GM19099 (cell line): Measurements from ENCODE around the gene FAM149A.

Experiments
- POLR2A ChIP-seq: IDR thresholded peaks from 3 replicates; pipeline ENCODE4 v1.6.1; 2011; ENCODE audit warnings: low read depth; ENCODE audit not compliant: insufficient read length; ENCODE audit errors: extremely low read depth

FAM149A gene

DNA sequence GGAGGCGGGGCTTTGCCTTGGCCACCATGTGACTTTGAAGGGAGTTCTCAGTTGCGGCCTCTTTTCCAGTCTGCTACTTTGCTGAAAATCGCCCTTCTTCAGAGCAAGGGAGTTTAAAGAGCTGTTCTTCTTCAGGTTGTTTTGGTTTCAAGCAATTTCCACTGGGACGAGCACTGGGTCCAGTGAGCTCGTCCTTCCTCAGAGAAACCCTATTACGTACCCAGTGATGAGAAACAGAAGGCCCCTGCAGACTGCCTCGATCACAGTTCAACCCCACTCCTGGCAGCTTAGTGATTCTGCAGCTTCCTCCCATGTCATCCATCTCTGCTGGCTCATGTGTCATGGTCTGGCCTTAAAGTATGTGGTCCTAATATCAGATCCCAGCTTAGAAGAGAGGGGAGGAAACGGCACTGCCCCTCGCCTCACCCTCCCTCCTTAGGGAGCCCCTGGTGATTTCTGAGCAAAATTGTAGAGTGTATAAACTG is 7.8 kb upstream of the FAM149A start:
- TF ChIP-seq POLR2A, result no peak

DNA sequence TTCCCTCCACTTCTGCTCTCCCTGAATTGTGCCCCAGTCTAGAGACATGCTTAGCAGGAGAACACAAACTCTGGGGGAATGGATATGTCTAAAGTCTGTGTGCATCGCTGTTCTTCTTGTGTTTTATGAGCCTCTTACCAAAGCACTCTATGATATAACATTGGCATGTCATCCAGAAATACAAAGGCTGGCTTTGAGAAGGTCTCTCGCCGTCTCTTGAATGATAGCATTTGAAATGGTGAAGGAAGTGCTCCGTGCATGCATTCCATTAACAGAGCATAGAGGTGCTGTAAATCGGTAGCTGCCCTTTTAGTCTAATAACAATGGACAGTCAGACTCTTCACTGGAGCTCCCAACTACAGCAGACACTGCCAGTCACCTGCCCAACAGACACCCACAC is 7.1 kb upstream of the FAM149A start:
- TF ChIP-seq POLR2A, result no peak

DNA sequence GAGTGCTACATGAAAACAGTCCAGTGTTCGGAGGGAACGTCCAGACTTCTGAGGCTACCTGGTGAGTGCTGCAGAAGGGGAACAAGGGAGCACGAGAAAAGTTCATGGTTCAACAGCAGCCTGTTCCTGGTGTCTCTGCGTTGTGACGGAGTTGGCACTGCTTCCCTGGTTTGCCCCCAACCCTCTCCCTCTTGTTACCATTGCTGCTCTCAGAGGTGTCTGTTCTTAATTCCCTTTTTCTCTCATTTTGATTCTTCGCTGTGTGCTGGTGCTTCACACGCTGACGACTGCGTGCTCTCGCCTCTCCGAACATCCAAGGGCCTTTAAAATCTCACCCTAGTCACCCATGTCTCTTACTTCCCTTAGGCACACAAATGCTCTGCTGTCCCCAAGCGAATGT is 1.6 kb upstream of the FAM149A start:
- no peak for TF ChIP-seq POLR2A

DNA sequence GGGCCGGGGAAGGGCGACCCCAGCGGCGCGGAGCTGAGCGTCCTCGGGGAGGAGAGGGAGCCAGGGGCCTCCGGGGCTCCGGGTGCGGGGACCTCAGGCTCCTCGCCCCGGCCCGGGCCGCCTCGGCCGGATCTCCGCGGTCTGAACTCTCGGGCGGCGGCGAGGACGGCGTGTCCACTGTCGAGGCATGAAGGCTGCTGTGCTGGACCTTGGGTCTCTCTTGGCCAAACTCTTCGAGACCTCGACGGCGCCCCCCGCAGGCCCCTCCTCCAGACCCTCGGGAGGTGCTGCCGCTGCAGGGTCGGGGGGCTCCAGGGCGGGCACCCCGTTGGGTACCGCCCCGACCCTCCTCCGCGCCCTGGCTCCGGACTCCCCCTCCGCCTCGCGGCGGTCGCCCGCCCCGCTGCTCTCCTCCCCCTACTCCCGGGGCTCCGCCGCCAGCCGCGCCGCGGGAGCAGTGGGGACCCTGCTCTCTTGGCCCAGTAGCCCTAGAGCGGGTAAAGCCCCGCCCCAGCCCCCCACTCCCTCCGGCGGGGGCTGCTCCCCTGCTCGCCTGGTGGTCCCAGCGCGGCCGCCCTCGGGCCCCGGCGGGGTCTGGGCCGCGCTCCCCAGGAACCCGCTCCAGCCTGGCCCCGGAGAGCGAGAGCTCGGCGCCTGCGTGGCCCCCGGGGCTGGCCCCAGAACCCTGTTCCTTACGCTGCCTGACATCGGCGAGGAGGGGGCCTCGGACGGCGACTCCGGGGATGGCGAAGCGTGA is 564 bp downstream of the FAM149A start:
- TF ChIP-seq POLR2A, result no peak

DNA sequence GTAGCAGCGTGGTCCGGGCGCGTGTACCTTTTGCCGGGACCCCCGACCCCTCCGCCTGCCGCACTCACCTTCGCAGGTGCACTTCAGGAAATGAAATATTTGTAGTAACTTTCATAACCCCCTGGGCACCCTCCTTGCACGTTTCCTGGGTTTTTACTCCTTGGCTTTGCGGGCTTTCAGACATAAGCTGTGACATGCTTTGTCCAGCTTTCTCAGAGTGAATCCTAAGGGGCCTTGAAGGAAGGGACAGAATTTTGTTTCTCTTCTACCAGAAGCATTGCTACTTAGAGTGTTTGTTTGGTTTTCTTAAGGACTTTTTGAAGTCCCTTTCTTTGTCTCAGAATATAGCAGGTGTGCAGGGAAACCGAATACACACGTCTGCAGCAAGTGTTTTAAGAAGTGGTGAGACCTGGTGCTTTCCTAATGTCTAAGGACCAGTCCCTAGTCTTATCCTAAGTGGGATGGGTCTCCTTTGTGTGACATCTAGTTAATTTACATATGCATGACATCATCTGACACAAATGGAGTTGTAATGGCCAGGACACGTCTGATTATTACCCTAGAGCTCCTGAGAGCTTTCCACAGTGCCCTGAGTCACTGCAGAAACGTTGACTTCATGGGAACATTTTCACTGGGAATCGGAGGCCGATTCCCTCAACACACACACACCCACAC is 1.3 kb downstream of the FAM149A start:
- no peak for TF ChIP-seq POLR2A

DNA sequence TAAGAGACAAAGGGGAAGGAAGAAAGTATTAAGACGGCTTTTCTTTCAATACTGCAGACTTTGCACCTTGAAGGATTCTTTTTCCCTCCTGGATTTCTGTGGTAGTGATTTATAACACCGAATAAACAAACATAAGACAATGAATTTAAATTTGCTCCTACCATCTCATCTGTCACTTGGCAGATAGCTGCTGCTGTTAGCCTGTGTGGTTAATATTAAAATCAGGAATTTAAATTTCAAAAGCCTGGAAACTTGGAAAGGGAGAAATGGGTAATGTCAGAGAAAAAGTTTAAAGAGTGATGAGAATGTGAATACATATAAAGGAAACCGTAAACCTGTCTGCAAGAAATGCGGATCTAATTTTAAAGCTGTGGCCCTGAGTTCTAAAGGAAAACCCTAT is 3.4 kb downstream of the FAM149A start:
- TF ChIP-seq POLR2A, result no peak

DNA sequence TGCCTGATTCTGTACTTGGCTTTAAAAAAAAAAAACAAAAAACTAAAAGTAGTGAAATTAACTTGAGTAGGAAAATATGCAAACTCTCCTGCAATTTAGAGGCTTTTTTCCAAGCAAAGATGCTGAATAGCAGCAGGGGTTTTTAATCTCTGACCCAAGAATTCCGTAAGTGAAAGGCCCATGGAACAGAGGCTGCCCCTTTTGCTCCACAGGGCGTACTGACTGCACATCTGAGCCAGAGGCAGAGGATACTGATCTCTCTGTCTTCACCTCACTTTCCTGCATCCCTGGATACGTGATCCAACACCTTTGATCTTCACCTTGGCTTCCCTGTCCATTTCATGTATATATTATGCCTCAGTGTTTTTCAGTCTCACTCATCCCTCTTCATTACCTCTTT is 3.9 kb downstream of the FAM149A start:
- no peak for TF ChIP-seq POLR2A

DNA sequence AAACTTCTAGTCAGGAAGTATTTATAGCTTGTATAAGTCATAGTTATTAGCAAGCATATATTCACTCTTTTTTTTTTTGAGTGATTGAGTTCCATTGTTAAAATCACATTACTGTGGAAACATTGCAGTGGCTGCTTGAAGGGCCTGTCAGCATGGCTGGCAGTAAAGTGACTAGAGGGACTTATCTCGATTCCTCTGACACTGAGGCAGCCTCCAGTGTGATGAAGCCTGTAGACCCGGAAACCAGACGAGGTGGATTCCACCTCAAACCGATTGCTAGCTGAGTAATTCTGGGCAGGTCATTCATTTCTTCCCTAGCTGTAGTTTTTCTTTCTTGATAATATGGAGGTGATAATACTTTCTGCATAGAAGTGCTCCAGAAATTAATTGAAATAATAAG is 4.7 kb downstream of the FAM149A start:
- TF ChIP-seq POLR2A, result no peak

DNA sequence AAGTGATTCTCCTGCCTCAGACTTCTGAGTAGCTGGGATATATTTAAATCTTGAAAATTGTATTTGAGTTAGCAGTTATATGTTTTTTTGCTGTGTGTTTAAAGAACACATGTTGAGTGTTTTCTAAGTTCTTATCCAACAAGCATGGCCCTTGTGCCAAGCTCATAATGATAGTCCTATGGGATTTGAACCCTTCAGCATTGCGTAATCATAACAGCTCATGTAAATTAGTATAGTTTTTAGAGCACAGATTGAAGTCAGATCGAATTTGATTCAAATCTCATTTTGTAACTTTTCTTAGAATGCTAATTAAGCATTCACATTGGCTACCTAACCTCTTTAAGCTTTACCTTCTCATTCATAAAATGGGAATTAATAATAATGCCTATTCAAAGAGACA is 12.2 kb downstream of the FAM149A start:
- TF ChIP-seq POLR2A, result no peak

DNA sequence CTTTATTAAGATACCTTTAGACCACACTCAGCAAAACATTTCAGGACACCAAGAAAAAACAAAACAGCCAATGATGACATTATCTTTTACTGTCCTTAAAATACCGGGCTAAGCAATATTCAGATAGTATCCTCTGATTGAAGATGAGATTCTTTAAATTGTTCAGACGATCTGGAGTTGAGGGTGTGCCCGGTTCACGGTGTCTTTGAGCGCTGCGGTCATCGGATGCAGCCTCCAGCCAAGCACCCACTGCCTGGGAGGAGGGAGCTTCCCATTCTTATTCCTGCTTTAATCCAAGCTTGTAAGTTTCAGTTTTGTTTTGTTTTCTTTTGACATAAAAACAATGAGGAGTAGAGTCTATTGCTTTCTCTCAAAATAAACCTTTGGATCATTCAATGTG is 14.1 kb downstream of the FAM149A start:
- no peak for TF ChIP-seq POLR2A

DNA sequence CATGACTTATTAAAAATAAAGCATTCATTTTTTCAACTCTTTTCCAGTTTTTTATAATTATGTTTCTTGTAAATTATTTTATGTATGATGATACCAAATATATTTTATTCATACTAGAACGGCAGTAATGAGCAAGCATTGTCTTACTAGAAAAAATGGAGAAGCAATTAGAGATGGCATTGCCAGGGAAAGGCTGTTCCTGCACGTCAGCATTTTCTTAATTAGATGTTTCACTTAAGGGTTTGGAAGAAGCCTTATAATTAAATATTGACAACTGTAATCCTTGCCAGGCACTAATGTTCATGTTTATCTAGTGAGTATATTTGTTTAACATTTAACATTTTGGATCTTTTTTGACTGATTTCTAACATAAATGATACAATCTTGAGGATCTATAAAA is 16.6 kb downstream of the FAM149A start:
- no peak for TF ChIP-seq POLR2A

DNA sequence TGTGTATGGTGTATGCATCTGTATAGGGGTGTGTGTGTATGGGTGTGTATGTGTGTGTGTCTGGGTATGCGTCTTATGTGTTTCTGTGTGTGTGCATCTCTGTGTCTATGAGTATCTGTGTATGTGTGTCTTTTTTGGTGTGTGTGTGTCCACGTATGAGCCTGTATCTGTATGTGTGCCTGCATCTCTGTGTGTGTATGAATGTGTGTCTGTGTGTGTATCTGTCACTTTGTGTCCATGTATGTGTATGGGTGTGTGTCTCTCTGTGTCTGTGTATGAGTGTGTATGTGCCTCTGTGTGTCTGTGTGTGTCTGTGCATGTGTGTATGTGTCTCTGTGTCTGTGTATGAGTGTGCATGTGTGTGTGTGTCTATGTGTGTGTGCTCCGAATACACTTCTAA is 24.3 kb downstream of the FAM149A start:
- no peak for TF ChIP-seq POLR2A

DNA sequence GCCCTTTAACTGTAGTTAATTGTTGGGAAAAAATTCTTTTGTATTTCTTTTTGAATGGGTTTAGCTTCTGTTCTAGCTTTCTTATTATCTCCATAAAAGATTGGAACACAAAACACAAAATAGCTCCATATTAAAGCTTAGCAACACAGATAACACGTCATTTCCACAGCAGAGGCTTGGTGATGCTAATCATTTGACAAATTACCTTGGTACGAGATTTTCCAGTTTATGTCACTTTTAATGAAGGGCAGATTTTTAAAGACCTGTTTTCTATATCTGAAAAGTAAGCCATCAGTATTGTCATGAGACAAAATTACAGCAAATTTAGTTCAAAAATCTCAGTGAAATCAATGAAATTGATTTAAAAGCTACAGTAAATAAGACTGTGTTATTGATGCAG is 27.4 kb downstream of the FAM149A start:
- no peak for TF ChIP-seq POLR2A

DNA sequence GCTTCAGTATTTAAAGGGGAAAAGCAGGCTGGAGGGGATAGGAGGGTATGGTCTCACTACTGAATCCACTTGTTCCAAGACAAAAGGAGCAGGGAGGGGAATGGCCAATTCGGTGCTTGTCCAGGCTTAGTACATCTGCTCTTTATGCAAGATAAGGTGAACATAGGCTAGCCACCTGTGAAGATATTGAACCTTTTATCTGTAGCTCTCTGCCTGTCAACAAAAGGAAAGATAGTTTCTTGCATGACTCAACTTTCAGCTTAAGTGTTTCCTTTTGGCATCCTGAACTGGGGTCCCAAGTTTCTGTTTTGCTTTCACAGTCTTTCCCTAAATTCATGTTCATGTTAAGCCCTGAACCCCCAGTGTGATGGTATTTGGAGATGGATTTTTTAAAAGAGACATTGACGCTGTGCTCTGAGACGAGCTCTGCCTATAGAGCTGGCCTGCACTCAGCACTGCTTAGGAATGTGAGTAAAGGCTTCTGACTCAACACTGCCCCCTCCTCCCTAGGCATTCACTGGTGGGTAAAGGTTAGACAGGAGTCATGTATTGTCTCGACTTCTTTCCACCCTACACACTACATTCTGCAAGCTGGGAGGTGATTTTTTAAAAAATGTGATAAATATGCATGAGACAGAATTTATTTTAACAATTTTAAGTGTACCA is 28.2 kb downstream of the FAM149A start:
- TF ChIP-seq POLR2A, result no peak

DNA sequence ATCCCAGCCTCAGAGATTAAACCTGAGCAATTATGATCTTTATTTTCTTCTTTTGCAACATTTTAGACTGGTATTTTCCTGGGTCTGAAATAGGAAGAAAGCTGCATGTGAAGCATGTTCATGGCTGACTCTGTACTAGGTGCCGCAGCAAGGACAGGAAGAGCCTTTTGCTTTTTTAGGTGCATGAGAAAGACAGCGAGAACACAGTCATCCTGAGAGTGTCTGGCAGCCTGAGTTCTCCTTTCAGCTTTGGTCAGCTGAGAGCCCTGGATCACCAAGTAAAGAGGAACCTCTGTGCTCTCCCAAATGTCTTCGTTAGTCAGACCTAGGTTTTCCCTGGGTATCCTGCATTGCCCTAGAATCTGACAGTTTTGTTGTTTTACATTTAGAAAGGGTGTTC is 29.8 kb downstream of the FAM149A start:
- peak; percentile 22 for TF ChIP-seq POLR2A

DNA sequence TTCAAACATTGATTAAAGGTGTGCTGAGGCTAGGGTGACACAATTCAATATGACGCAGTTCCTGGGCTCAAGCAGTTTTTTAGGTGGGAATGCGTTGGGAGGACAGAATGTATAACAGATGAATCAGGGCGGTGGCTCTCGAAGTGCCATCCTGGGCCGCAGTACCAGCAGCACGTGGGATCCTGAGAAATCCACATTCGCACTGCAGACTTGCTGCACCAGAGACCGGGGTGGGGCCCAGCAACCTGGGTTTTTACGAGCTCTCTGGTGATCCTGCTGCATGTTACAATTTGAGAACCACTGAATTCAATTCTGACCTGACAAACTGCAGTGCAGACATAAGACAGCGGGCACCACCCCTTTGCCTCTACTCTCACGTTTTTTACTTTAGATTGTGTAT is 30.4 kb downstream of the FAM149A start:
- TF ChIP-seq POLR2A, result no peak
